Activated CD4-positive, CD25-positive, alpha-beta regulatory T cell treated with anti-CD3 and anti-CD28 coated beads, Interleukin-2, amount 50 U/mL, for 24 hours (primary cell): ENCODE data around the gene ZNF500.

Source experiments
- ATAC-seq, 2 donors: fragments of 150-1000 bp; cut with Tn5 transposase; one replicate each; pipeline ENCODE4 v1.10.0; 2021; ENCODE audit warnings: mild to moderate bottlenecking in 1 of 2, moderate library complexity in 1 of 2

The ZNF500 gene

GRCh38 chr16:4766875-4767628 is at the start of gene ZNF500:
Gene ZNF500 (minus strand): TSS chr16:4767162. CDS start chr16:4765978, 1,184 bp downstream.
- peak; percentile 95 to 96 for ATAC-seq

- ATAC-seq: no peak
Observed at GRCh38 chr16:4814542-4815173, 47.7 kb upstream of the ZNF500 start.

DNA sequence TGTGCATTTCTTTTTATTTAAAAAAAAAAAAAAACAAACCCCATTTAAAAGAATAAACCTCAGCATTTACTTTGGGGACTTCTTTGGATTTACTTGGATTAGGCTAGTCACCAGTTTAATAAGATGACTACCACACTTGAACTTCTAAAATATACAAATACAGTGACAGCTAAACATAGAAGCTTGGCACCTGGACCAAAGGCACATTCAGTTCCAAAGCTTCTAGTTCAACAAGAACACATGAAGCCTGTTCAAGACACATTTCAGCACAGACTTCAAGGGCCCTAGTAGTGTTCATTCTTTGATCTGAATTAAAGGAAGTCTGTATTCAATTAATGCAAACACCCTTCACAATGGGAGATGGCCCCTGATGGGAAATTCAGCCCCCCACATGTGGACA is 47.1 kb upstream of the ZNF500 start:
- ATAC-seq: no peak

DNA sequence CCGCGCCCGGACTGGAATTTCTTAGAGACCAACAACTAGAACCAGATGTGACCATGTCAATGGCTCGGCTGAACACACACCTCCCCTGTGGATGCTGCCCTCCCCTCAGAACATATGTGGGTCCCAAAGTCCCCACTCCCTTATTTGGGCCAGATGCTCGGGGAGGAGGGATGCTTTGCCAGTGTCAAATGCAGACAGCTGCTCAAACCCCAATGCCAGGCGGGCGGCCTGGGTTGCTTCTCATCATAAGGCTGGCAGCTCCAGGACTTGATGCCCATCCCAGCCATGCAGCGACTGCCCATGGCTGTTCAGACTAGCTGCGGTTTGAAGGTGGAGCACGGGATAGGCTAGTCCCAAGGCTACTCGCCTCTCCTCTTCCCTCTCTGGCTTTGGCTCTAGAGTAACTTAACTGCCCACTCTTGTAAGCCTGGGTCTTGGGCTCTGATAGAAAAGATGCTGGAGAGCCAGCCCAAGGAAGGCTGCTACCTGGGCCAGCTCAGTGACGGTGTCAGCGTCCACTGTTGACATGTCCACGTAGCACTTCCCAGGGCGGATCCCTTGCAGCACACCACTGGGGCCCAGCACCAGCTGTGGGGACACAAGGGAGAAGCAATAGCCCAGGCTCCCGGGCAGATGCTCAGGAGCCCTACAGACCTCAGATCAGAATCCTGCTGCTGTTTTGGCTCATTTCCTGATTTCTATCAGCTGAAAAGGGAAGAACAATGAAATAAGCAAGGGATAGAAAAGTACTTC is 46.5 kb upstream of the ZNF500 start:
- no peak for ATAC-seq

- ATAC-seq: no peak
Observed at GRCh38 chr16:4811773-4812172, 44.8 kb upstream of the ZNF500 start.

DNA sequence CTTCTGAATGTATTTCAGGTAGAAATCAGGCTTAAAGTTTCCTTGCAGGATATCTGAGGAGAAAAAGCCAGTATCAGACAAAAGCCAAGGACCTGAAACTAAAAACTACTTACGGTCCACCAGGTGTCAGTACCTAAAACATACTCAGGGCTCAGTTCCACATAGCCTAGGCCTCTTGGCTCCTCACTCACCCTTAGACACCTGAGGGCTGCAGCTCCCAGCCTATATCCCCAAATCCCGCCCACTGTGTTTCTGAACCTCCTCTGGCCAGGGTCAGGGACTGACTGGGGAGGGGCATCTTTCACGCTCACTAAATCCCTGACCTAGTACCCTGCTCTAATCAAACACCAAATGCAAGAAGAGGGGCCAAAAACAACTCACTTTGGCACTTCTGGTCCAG is 44.3 kb upstream of the ZNF500 start:
- no peak for ATAC-seq

DNA sequence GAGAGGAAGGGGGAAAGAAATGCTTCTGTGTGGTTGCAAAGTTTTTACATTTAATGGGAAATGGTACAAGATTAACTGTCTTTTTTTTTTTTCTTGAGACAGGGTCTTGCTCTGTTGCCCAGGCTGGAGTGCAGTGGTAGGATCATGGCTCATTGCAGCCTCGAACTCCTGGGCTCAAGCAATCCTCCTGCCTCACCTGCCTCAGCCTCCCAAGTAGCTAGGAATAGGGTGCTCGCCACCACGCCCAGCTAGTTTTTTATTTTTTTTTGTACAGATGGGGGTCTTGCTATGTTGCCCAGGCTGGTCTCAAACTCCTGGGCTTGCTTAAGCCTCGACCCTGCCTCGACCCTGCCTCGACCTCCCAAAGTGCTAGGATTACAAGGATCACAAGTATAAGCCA is 39.3 kb upstream of the ZNF500 start:
- no peak for ATAC-seq

DNA sequence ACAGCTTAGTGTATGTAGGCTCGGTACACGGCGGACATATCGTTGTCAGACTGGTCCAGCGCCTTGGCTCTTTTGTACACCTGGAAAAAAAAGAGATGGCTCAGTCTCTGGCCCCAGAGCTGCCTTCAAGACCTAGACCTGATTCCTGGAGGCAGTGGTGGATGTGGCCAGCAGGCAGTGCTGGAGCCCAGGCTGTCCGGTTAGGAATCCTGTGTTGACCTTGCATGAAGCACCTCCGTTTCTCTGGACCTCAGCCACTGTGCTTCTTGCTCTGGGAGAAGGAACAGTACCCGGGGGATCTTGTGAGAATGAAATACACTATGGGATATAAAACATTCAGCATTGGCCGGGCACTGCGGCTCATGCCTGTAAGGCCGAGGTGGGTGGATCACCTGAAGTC is 38.3 kb upstream of the ZNF500 start:
- no peak for ATAC-seq

GRCh38 chr16:4803898-4804762 is 37.2 kb upstream of the ZNF500 start:
- no peak for ATAC-seq

DNA sequence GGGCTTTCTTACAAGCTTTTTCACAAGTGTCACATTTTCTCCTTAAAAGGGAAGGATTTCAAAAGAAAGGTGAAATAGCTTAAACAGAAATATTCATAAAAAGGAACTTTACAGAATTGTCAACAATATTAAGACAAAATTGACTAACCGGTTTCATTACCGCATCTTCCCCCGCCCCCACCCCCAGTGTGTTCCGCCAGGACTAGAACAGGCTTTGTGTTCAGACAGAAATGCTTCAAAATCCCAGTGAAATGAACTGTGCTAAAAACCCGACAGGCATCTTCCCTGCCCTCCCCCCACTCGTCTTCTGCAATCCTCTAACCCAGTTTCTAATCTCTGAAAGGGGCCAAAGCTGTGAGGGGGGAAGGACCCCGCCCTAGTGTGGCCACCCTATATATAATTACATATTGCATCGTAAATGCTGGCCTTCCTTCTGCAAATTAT is 36.5 kb upstream of the ZNF500 start:
- no peak for ATAC-seq

DNA sequence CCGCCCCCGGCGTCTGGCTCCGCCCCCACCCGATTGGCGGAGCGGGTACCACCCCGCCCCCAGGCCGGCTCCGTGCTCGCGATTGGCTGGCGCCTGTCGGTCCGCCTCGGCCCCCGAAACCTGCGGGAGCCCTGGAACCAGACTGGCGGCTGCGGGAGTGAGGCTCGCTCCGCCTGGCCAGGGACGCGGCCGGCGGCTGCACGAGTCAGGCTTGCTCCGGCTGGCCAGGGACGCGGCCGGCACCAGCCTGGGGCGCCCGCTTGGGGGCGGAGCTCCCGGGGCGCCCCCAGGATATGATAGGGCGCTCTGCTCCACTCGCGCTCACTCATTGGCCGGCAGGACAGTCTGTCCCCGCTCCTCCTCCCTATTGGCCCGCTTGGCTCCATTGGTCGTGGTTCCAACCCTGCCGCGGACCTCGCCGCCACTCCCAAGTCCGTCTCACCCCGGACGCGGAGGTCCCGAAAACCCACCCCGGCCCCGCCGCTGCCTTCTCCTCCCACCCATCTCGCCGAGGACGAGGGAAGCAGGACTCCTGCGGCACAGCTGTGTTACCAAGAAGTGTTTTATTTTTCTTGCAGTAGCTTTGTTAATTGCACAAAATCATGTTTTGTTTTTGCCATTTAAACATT is 35.8 kb upstream of the ZNF500 start:
- ATAC-seq: peak; percentile 93 to 96

DNA sequence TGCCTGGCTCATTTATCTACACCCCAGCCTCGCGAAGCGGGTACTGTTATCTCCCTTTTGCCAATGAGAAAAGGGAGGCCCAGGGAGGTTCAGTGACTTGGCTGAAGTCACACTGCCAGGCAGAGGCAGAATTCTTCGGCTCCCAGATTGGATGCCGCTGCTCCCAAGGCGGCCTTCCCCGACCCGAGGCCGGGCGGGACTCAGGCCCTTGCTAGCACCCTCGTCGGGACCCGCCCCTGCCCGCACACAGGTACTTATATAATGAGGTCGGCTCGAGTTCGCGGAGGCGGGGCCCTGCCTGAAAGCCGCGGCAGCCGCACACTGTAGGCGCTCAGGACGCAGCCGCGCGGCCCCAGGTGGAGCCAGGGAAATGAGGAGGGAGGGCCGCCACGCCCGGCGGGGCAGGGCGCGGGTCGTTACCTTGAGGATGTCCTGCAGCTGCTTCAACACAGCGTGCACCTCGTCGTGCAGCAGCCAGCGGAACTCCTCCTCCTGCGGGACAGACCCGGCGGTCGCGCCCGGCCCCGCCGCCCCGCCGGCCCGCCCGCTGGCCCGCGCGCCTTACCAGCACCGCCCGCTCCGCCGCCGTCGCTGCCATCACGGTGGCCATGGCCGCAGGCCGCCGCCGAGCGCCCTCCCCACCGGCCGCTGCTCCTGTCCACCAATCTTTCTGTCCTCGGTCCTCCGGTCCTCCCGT is 35.1 kb upstream of the ZNF500 start, which contains the start of gene ROGDI:
ROGDI (minus strand) TSS at position 672 of the 697 bp plus-strand sequence; CDS start at position 610, 62 bp downstream.
- peak; percentile 61 to 64 for ATAC-seq

GRCh38 chr16:4801051-4801961 is 34.3 kb upstream of the ZNF500 start:
- no peak for ATAC-seq

DNA sequence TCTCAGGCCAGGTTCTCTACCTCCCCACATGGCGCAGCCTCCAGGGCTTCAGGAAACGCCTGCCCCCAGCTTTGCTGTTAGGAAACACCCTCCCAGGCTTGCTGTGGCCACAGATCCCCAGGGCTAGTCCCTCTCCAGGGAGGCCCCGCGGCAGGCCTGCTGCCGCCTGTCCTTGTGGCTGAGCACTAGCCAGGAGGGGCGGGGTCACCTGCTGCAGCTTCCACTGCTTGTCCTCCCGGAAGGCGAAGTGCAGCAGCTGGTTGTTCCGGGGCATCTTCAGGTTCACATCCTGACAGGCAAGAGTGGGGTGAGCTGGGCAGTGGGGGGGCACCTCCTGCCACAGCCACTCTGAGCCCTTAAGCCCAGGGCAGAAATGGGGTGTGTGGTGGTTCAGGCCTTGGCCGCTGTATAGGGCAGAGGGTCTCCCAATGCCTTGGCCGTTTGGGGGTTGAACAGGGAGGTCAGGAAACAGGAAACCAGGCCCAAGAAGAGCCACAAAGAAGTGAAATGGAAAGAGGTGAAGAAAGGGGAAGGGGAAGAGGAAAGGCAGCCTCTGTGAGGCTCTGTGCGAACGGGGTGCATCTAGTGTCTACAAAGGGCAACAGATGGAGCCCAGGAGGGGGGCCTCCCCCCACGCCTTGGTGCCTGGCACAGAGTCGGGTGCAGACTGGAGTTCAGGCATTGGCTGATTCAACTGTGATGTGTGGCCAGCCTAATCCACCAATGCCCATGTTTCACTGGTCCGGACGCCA is 33.5 kb upstream of the ZNF500 start:
- ATAC-seq: no peak

GRCh38 chr16:4799171-4799855 is 32.4 kb upstream of the ZNF500 start:
- ATAC-seq: no peak

GRCh38 chr16:4798456-4798855 is 31.5 kb upstream of the ZNF500 start:
- ATAC-seq: no peak

GRCh38 chr16:4797805-4798252 is 30.9 kb upstream of the ZNF500 start:
- no peak for ATAC-seq

- no peak for ATAC-seq
Observed at GRCh38 chr16:4796982-4797804, 30.2 kb upstream of the ZNF500 start.
